NCI-H510A treated with DMSO at 0.1 percent for 48 hours (cell line): ENCODE measurements around the gene CLSTN2.

Experiments used
- DNase-seq: peaks from one replicate; lab custom pipeline; 2025; lab: John Stamatoyannopoulos, UW

CLSTN2 gene

GRCh38 chr3:139935016-139935865, at the start of gene CLSTN2:
TSS of gene CLSTN2 (plus strand) at chr3:139935185.
- DNase-seq: peak; percentile 53

- DNase-seq: no peak
These were observed 47.6 kb upstream of the CLSTN2 start for GRCh38 chr3:139887431-139887830.

DNA sequence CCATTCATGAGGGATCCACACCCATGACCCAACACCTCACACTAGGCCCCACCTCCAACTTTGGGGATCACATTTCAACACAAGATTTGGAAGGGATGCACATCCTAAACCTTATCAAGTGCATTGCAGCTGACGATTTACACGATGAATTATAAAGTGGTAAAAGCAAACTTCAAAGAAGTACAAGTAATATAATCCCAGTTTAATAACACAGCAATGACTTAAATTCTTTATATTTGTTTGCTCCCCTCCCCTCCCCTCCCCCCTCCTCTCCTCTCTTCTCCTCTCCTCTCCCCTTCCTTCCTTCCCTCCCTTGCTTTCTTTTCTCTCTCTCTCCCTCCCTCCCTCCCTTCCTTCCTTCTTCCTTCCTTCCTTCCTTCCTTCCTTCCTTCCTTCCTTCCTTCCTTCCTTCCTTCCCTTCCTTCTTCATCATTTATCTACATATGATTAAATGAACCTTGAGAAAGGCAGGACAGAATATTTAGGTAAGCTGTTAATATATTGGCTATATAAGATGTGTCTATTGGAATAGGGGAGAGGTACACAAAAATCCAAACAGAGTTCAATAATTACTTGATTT, 46.3 kb upstream of the CLSTN2 start:
- DNase-seq: no peak

DNA sequence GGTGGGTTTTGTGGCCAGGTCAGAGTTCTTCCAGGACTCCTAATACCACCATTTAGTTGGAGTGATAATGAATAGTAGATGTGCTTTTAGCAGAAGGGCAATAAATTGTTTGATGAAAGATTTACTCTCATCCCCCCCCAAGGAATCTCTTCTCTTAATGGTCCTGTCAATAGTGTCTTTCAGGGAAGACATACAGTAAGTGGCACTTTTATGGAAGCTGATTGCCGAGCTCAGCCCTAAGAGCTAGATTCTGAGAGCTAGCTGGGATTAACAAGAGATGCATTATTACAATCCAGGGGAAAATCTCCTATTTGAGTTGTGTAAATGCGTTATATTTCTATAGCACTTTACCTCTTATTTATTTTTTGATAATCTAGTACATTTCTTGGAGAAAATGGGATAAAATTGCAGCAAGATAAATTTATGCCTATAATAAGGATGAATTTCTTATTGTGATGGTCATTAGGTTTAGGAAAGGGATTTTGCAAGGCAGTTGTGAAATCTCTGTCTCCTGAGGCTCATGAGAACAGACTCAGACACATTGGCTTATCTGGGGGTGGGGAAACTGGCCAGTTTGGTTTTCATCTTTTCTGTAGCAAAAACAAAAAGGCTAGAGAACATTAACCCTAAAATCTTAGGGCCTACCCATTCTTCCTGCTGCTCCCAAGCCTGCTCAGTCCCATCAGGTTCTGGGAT, 41.6 kb upstream of the CLSTN2 start:
- DNase-seq: no peak

DNA sequence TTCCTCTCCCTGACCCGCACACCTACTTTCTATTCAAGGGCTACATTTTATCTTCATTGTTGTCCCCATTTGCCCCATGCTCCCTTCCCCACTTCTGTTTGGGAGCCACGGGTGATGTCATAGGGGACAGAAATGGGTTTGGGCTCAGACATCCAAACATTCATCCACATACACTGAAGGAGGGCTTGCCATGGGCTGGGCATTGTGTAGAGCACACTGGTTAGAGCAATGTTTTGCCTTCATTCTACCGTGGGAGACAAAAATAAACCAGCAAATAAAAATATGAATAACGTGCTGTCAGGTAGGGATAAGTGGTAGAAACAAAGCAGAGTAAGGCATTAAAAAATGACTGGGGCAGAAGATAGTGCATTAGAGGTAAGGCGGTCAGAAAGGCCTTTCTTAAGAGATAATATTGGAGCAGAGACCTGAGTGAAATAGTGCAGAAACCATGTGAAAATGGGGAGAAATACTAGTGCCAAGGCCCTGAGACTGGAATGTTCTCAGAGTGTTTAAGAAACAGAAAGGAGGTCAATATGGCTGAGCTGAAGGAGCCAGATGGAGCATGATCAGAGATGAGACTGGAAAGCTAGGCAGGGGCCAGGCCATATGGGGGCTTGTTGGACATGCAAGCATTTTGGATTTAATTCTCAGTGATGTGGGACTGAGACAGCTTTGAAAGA, 40.9 kb upstream of the CLSTN2 start:
- no peak for DNase-seq

DNA sequence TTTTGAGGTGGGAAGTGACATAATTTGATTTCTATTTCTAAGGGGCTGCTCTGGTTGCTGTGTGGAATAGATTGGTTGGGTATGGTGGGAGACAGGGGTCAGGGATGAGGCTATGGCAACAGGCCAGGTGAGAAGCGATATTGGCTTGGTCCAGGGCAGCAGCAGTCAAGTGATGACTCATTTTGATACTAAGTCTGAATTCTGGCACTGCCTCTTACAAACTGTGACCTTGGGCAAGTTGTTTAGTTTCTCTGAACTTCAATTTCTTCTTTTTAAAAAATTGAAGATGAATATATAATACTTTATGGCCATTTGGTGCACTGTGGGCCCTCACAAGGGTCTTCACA, 40.4 kb upstream of the CLSTN2 start:
- DNase-seq: no peak

- no peak for DNase-seq
These were observed 37.2 kb upstream of the CLSTN2 start for GRCh38 chr3:139897759-139898158.

DNA sequence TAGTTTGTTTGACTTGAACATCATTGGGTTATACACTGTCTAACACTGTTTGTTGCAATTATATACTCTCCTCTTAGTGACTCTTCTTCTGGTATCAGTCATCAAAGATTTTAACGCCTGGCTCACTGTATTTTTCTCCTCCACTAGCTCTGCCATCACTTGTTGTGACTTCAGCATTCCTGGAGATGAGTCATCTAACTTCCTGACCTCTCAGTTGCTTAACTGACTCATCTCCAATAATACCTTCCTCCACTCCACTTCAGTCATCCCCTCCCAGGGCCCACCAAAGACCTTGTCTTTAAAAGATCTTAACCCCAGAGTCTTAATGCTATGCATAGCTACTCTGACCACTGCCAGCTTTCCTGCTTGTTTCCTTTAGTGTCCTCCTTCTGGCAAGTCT, 28.6 kb upstream of the CLSTN2 start:
- DNase-seq: no peak

DNA sequence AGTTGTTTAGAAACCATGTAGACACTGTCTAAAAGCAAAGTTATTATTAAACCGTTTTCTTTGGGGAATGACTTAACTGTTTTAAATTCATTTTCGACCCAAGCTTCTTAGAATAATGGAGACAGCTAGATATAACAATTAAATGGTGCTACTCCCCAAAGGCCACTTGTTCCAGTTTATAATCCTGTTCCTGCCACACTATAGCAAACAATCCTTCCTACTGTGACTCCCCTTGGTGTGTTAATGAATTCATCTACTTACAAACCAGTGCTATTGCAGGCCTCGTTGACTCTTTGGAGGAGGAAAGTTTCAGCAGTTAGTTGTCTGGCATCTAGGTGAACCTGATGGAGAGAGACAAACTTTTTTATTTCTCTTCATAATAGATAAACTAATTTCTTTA, 25.2 kb upstream of the CLSTN2 start:
- no peak for DNase-seq

DNA sequence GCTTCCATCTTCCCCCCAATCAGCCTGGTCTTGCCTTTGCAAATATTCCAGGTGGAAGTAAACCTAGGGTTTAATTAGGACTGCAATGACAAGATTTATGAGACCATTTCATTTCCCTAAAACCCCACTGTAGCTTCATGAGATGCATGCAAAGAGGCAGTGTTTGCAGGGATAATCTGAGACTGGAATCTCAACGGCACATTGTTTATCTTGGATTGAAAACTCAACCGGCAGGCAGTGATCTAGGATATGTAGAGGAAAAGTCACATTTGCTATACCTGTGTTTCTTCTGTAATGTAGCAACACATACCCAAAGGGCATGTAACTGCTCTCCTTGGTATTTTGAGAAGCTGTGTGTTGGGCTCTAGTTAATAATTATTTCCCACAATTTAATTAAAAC, 18.7 kb upstream of the CLSTN2 start:
- no peak for DNase-seq

DNA sequence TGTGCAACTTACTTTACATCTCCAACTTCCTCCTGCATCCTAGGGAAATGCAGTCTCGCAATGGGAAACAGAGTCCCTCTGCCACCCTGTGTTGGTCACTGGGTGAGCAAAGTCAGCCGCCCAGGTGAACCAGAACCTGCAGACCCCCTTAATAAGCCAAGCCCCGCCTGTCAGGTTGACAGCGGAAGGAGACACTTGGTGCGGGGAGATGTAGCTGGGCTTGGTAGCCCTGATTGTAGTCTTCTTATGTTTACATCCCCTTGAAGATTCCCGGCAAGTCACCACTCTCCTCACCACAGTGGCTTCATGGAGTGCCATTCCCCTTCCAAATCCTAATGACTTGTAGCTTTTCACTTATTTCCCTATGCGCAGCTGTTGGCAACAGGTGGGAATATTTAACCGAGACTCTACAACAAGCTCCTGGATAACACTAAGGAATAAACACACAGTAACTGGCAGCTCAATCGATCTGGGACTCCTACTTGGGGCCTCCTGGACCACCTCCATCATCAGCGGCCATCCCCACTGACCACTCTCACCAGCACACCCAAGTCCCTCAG, 17.7 kb upstream of the CLSTN2 start:
- no peak for DNase-seq

- no peak for DNase-seq
These were observed 6.1 kb upstream of the CLSTN2 start for GRCh38 chr3:139928708-139929505.

DNA sequence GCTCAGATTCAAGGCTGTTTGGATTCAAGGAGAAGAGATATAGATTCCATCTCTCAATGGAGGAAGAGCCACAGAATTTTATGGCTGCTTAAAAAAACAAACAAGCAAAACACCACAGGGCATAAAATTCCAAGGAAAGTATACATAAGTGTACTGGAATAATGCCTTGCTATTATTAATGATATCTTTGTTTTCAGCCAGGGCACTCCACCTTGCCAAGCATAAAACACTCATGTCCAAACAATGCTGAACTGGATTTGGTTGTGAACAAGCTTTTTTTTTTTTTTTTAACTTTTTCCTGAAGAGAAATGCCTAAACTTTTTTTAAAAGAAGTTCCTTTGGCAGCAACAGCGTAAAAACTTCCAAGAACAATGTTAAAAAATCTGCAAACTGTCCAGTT, 4.8 kb upstream of the CLSTN2 start:
- no peak for DNase-seq

- no peak for DNase-seq
These were observed 1.2 kb upstream of the CLSTN2 start for GRCh38 chr3:139933766-139934165.

DNA sequence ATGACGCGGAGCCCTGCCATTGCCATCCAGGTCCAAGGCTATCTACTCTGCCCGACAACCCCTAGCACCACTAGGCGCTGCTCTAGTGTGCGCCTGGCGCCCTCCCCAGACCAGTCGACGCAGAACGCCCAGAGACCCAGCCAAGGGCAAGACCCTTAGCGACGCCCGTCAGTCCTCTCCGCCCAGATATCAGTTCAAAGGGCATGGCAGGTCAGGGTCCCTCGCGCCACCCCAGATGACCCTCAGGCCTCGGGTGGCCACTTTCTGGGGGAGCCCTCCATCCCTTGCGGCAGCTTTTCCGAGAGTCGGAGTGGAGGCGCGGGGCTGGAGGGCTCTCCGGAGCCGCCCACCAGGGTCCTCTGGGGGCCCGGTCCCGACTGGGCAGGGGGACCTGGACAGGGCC, 371 bp upstream of the CLSTN2 start:
- DNase-seq: peak; percentile 30

DNA sequence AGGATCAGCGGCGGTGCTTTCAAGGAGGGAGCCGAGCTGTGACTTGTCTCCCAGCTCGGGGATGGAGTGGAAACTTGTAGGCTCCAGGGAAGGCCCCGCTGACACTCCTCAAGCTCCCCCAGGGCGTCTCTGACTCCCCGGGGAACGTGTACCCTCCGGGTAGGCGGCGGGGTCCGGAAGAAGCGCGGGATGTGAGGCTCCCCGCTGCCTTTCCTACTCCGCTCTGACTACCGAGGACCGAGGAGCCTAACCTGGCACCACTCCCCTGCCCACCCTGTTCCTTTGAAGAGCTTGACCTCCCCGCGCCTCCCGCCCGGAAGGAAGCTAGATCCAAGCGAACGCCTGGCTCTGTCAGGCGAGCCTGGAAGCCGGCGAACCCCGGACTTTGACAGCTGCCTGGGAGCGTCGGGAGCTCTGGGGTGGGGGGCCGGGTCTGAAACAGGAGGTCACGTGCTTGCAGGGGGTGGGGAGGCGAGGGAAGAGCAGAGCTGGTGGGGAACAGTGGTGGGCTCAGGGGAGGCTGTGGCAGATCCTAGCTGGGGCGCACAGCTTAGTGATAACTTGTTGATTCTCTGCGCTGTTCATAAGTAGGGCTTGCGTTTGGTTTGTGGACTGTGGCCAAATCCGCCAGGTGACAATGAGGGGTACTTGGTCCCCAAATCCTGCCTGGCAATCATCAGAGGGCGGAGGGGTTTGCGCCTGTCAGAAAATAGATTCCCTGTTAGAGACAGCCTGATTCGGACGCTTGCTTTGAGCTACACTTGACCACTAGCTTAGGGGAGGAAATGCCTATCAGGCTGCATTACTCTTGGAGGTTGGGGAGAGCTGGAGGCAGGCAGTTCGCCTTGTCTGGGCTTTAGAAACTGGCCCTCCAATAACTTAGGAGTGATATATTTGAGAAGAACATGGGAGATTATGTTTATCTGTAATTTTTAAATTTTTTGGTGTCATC, 1.2 kb downstream of the CLSTN2 start:
- no peak for DNase-seq

GRCh38 chr3:139937674-139938279, 2.8 kb downstream of the CLSTN2 start:
- peak; percentile 10 for DNase-seq

- no peak for DNase-seq
These were observed 4.8 kb downstream of the CLSTN2 start for GRCh38 chr3:139939681-139940190.

DNA sequence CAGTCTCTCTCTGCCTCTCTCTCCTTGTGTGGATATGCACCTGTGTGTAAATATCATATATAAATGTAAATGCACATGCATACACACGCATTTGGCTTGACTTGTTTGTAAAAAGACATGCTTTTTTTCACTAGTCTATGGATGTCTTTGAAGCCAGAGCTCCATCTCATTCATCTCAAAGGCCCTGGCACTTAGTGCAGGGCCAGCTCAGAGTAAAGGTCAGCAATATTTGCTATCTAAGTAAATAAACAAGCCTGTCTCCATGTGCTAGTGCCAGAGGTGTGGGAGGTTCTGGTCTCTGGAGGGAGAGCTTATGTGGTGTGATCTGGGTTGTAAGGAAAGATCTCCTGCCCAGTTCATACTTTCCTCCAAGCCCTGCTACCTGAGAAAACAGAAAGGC, 5.6 kb downstream of the CLSTN2 start:
- DNase-seq: no peak

- DNase-seq: no peak
These were observed 6.6 kb downstream of the CLSTN2 start for GRCh38 chr3:139941580-139941979.
